Nephron (organoid): ENCODE data around the gene PTEN.
"Not testable (repeated sequence)": the region's sequence is repeated elsewhere in the genome, so short reads cannot be mapped to it uniquely, and the experiment has no call there.

Experiments
- H3K27ac Mint-ChIP-seq, 3 experiments: 2 replicates each; pipeline ENCODE4 v1.8.0; 2020; ENCODE audit warnings: mixed read lengths in 3 of 3, mild to moderate bottlenecking in 2 of 3, moderate library complexity in 1 of 3
- H3K27me3 Mint-ChIP-seq: 2 replicates; pipeline ENCODE4 v1.8.0; 2021; ENCODE audit warnings: low read depth, mild to moderate bottlenecking, moderate library complexity, mixed read lengths
- H3K36me3 Mint-ChIP-seq: 2 replicates; pipeline ENCODE4 v1.8.0; 2020; ENCODE audit warnings: low read depth, mixed read lengths
- H3K4me1 Mint-ChIP-seq: 2 replicates; pipeline ENCODE4 v1.8.0; 2020; ENCODE audit warnings: mixed read lengths
- H3K4me3 Mint-ChIP-seq, 3 experiments: 2 replicates each; pipeline ENCODE4 v1.8.0; 2020; ENCODE audit warnings: mild to moderate bottlenecking in 3 of 3, mixed read lengths in 3 of 3, moderate library complexity in 2 of 3
- H3K9me3 Mint-ChIP-seq: 2 replicates; pipeline ENCODE4 v1.8.0; 2020; ENCODE audit warnings: mixed read lengths
- TF ChIP-seq, protein P1 (sequence below), 3 experiments: fragments of 200-600 bp; sonication (generic); IDR thresholded peaks; one replicate each; pipeline ENCODE4 v1.5.0; 2021; ENCODE audit warnings: antibody characterized with exemption in 3 of 3; ENCODE audit not compliant: unreplicated experiment in 3 of 3

PTEN gene

DNA sequence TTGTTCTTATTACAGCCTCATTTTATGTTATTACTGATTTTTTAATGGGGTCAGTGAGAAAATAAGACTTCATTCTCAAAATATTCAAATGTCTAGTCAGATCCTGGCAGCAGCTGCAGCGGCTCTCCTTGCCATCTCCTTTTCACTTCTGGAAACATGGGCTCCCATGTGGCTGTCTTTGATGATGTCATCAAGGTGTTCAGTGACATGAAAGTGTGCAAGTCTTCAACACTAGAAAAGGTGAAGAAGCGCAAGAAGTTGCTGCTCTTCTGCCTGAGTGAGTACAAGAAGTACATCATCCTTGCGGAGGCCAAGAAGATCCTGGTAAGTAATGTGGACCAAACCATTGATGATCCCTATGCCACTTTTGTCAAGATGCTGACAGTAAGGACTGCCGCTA lies 19.7 kb upstream of the PTEN start:
- Mint-ChIP-seq H3K27ac (no peak overlapping the region), H3K4me1 (no peaks in the 10 kb centered on the region), H3K36me3 (no peaks in the 10 kb centered on the region), H3K27me3 (no peaks in the 10 kb centered on the region), H3K9me3 (no peaks in the 10 kb centered on the region), H3K4me3 (no peak overlapping the region)
- TF ChIP-seq, protein P1, sequence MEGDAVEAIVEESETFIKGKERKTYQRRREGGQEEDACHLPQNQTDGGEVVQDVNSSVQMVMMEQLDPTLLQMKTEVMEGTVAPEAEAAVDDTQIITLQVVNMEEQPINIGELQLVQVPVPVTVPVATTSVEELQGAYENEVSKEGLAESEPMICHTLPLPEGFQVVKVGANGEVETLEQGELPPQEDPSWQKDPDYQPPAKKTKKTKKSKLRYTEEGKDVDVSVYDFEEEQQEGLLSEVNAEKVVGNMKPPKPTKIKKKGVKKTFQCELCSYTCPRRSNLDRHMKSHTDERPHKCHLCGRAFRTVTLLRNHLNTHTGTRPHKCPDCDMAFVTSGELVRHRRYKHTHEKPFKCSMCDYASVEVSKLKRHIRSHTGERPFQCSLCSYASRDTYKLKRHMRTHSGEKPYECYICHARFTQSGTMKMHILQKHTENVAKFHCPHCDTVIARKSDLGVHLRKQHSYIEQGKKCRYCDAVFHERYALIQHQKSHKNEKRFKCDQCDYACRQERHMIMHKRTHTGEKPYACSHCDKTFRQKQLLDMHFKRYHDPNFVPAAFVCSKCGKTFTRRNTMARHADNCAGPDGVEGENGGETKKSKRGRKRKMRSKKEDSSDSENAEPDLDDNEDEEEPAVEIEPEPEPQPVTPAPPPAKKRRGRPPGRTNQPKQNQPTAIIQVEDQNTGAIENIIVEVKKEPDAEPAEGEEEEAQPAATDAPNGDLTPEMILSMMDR (IDR thresholded peaks at IDR 0.05; ENCODE audit: unreplicated experiment in 3 of 3) = no peak

DNA sequence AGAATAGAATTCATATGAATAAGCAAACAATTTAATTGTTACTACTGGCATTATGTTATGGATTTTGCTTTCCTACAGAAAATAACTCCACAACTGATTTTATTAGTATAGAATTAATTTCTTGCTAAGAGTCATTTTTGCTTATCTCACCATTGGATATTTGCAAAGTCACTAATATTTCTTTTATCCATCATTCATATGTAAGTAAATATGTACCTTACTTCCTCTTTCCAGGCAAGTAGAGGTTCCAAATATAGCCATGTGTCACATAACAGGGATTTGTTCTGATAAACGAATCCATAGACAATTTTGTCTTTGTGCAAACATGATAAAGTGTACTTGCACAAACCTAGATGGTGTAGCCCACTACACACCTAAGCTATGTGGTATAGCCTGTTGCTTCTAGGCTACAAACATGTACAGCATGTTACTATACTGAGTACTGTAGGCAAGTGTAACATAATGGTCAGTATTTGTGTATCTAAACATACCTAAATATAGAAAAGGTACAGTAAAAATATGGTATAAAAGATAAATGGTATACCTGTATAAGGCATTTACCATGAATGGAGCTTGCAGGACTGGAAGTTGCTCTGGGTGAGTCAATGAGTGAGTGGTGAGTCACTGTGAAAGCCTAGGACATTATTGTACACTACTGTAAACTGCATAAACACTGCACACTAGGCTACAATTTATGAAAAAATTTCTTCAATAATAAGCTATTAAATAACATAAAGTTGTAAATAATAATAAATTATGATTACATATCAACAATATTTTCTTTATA lies 18.4 kb upstream of the PTEN start:
- H3K36me3 Mint-ChIP-seq = no peaks in the 10 kb centered on the region
- no peak overlapping the region for H3K27ac Mint-ChIP-seq

DNA sequence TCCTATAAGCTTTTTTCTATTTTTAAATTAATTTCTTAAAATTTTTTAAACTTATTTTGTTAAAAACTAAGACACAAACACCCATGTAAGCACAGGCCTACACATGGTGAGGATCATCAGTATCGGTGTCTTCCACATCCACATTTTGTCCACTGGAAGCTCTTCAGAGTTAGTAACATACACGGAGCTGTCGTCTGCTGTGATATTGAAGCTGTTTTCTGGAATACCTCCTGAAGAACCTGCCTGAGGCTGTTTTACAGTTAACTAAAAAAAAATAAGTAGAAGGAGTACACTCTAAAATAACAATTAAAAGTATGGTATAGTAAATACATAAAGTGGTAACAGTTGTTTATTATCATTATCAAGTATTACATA lies 17.8 kb upstream of the PTEN start:
- no peaks in the 10 kb centered on the region for H3K27me3 Mint-ChIP-seq
- no peak overlapping the region for H3K4me3 Mint-ChIP-seq
- no peaks in the 10 kb centered on the region for H3K9me3 Mint-ChIP-seq
- TF ChIP-seq, protein P1 (IDR thresholded peaks at IDR 0.05; ENCODE audit: unreplicated experiment in 3 of 3) = no peak
- no peak overlapping the region for H3K27ac Mint-ChIP-seq
- no peaks in the 10 kb centered on the region for H3K36me3 Mint-ChIP-seq
- H3K4me1 Mint-ChIP-seq = no peaks in the 10 kb centered on the region

More for the DNA sequence above, 18.4 kb upstream of the PTEN start:
- TF ChIP-seq, protein P1 (IDR thresholded peaks at IDR 0.05; ENCODE audit: unreplicated experiment in 3 of 3) = no peak
- H3K4me1 Mint-ChIP-seq = no peaks in the 10 kb centered on the region
- no peaks in the 10 kb centered on the region for H3K27me3 Mint-ChIP-seq
- H3K4me3 Mint-ChIP-seq = no peak overlapping the region
- H3K9me3 Mint-ChIP-seq = no peaks in the 10 kb centered on the region

DNA sequence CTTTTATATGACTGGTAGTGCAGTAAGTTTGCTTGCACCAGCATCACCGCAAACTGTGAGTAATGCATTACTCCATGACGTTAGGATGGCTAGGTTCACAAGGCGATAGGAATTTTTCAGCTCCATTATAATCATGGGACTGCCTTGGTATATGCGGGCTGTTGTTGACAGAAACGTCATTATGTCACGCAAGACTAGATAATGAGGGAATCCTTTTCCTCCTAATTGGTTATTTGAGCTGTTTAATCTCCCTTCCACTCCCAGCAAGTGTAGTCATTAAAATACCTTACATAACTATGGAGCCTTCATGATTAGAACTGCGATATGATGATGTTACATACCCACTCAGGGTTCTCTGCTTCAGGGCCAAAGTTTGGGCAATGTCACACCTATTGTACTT lies 17.4 kb upstream of the PTEN start:
- TF ChIP-seq, protein P1 (IDR thresholded peaks at IDR 0.05; ENCODE audit: unreplicated experiment in 3 of 3) = no peak

DNA sequence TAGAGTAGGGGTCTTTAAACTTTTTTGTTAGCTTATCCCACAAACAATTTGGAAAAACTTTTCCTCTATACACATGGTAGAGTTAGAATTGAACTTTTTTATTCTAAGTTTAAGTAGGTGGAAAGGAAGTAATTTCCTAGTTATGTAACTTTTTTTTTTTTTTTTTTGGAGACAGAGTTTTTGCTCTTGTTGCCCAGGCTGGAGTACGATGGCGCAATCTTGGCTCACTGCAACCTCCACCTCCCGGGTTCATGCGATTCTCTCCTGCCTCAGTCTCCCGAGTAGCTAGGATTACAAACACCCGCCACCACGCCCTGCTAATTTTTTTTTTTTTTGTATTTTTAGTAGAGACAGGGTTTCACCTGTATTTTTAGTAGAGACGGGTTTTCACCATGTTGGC lies 16.7 kb upstream of the PTEN start:
- H3K36me3 Mint-ChIP-seq, H3K4me3 Mint-ChIP-seq, H3K9me3 Mint-ChIP-seq, H3K4me1 Mint-ChIP-seq, H3K27ac Mint-ChIP-seq, H3K27me3 Mint-ChIP-seq: not testable (repeated sequence)

More for the DNA sequence above, 17.4 kb upstream of the PTEN start:
- Mint-ChIP-seq H3K4me3 (no peak overlapping the region), H3K36me3 (no peaks in the 10 kb centered on the region), H3K27me3 (no peaks in the 10 kb centered on the region), H3K9me3 (no peaks in the 10 kb centered on the region), H3K4me1 (no peaks in the 10 kb centered on the region), H3K27ac (no peak overlapping the region)

DNA sequence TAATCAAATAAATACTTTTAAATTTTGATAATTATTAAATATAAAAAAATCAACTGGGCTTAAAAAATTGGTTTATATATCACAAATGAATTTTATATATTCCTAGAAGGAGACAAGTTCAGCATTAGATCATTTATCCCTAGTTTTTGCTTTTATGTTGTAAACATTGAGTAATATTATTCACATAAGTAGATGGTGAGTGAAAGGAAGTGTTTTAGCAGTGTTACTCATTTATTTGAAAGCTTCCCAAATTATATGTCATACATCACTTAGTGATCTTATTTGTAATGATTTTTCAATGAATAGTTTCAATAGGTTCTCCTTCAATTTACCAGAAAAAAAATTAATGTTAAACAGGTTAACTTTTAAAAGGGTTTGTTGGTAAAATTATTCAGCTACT lies 15.9 kb upstream of the PTEN start:
- Mint-ChIP-seq H3K27ac (no peak overlapping the region), H3K36me3 (no peaks in the 10 kb centered on the region), H3K27me3 (no peaks in the 10 kb centered on the region), H3K9me3 (no peaks in the 10 kb centered on the region), H3K4me1 (no peaks in the 10 kb centered on the region), H3K4me3 (no peak overlapping the region)
- TF ChIP-seq, protein P1 (IDR thresholded peaks at IDR 0.05; ENCODE audit: unreplicated experiment in 3 of 3) = no peak
